Mammary epithelial cell (primary cell): ENCODE results near the gene KANTR.

Source experiments
- CTCF ChIP-seq, 2 donors: IDR thresholded peaks in 1 of 2; conservative IDR thresholded peaks in 1 of 2; 2 replicates each; pipeline ENCODE4 v1.5.1; 2011 to 2012; ENCODE audit warnings: inconsistent platforms in 2 of 2, low read length in 2 of 2, mild to moderate bottlenecking in 2 of 2, control low read depth in 1 of 2, low read depth in 1 of 2; ENCODE audit not compliant: insufficient read depth in 1 of 2; ENCODE audit errors: extremely low read depth in 1 of 2
- EZH2 ChIP-seq: IDR thresholded peaks from 2 replicates; pipeline ENCODE4 v1.6.1; 2012; ENCODE audit warnings: low read length, inconsistent platforms, borderline replicate concordance

GRCh38 chrX:53076671-53077070 is 17.3 kb upstream of the KANTR start:
- TF ChIP-seq CTCF (conservative IDR thresholded peaks at IDR 0.05 in 1 of 2, IDR thresholded peaks at IDR 0.05 in 1 of 2; ENCODE audit: extremely low read depth in 1 of 2, insufficient read depth in 1 of 2, low read depth in 1 of 2, low read length in 2 of 2), result no peak
- TF ChIP-seq EZH2, result no peak
